Neural cell (in vitro differentiated cells): ENCODE measurements around the gene ZNF678. TPM values are rescaled to one million over a fixed set of nuclear protein-coding genes. Genes with fewer than 3 reads are reported as not detected.

ENCODE experiments used
- H2AFZ ChIP-seq: fragments of 200-600, 300-800 bp; sonication (generic), shearing (Covaris generic); 2 replicates; pipeline ENCODE4 v1.6.0; 2014; ENCODE audit warnings: low read depth, mild to moderate bottlenecking, antibody characterized with exemption, low read length, moderate library complexity
- H3F3A ChIP-seq: fragments of 200-600 bp; shearing (Covaris generic); 2 replicates; pipeline ENCODE4 v1.6.1; 2016; ENCODE audit warnings: mild to moderate bottlenecking, moderate library complexity, mixed read lengths, antibody characterized with exemption, low read length; ENCODE audit not compliant: insufficient read depth, poor library complexity, severe bottlenecking
- H3K27ac ChIP-seq: fragments of 200-600, 300-800 bp; sonication (generic), shearing (Covaris generic); 2 replicates; pipeline ENCODE4 v1.5.1; 2014; ENCODE audit warnings: mild to moderate bottlenecking, low read length, moderate library complexity
- H3K27me3 ChIP-seq: fragments of 300-800, 200-600 bp; sonication (generic), shearing (Covaris generic); 2 replicates; pipeline ENCODE4 v1.6.0; 2014; ENCODE audit warnings: mild to moderate bottlenecking, low read depth, low read length, moderate library complexity; ENCODE audit not compliant: insufficient read depth
- H3K36me3 ChIP-seq: fragments of 300-800, 200-600 bp; sonication (generic), shearing (Covaris generic); 2 replicates; pipeline ENCODE4 v1.5.1; 2014; ENCODE audit warnings: mild to moderate bottlenecking, antibody characterized with exemption, low read length, moderate library complexity; ENCODE audit not compliant: insufficient read depth
- H3K4me2 ChIP-seq: fragments of 300-800, 200-600 bp; sonication (generic), shearing (Covaris generic); 2 replicates; pipeline ENCODE4 v1.6.0; 2014; ENCODE audit warnings: mild to moderate bottlenecking, low read length
- H3K4me3 ChIP-seq: fragments of 300-800, 200-600 bp; sonication (generic), shearing (Covaris generic); 2 replicates; pipeline ENCODE4 v1.5.1; 2014; ENCODE audit warnings: mild to moderate bottlenecking, low read length, moderate library complexity
- H3K79me2 ChIP-seq: fragments of 200-600 bp; shearing (Covaris generic); replicated peaks from 2 replicates; pipeline ENCODE4 v1.6.0; 2014; ENCODE audit warnings: mild to moderate bottlenecking, low read length, moderate library complexity; ENCODE audit not compliant: insufficient read depth
- H3K9ac ChIP-seq: fragments of 300-800, 200-600 bp; sonication (generic), shearing (Covaris generic); 2 replicates; pipeline ENCODE4 v1.6.1; 2016; ENCODE audit warnings: mild to moderate bottlenecking, low read length, mixed read lengths
- H3K9me2 ChIP-seq: fragments of 200-600 bp; shearing (Covaris generic); 2 replicates; pipeline ENCODE4 v1.6.1; 2016; ENCODE audit warnings: mild to moderate bottlenecking, low read length, mixed read lengths; ENCODE audit not compliant: insufficient read depth
- H3K9me3 ChIP-seq: fragments of 200-600, 300-800 bp; sonication (generic), shearing (Covaris generic); 2 replicates; pipeline ENCODE4 v1.6.1; 2016; ENCODE audit warnings: mild to moderate bottlenecking, mixed run types, low read length, moderate library complexity, mixed read lengths
- H4K20me1 ChIP-seq: fragments of 200-600 bp; shearing (Covaris generic); 2 replicates; pipeline ENCODE4 v1.6.1; 2016; ENCODE audit warnings: mild to moderate bottlenecking, mixed run types; ENCODE audit not compliant: insufficient read depth
- CTCF ChIP-seq: fragments of 450-650 bp; IDR thresholded peaks from 2 replicates; pipeline ENCODE4 v1.5.1; 2014; ENCODE audit warnings: antibody characterized with exemption, mild to moderate bottlenecking, moderate library complexity; ENCODE audit not compliant: poor library complexity, severe bottlenecking
- EP300 ChIP-seq: fragments of 450-650 bp; conservative IDR thresholded peaks from 2 replicates; pipeline ENCODE4 v1.6.1; 2014; ENCODE audit warnings: antibody characterized with exemption, mild to moderate bottlenecking, moderate library complexity; ENCODE audit not compliant: poor library complexity, severe bottlenecking
- EZH2 ChIP-seq: fragments of 200-600, 300-800 bp; shearing (Covaris generic), sonication (generic); IDR thresholded peaks from 2 replicates; pipeline ENCODE4 v1.6.1; 2014; ENCODE audit warnings: antibody characterized with exemption, low read length, borderline replicate concordance, mild to moderate bottlenecking; ENCODE audit not compliant: insufficient read depth, poor library complexity, severe bottlenecking
- MXI1 ChIP-seq: fragments of 450-650 bp; conservative IDR thresholded peaks from 2 replicates; pipeline ENCODE4 v1.6.1; 2014; ENCODE audit warnings: antibody characterized with exemption, mild to moderate bottlenecking; ENCODE audit not compliant: poor library complexity, severe bottlenecking
- POLR2AphosphoS5 ChIP-seq: IDR thresholded peaks from 2 replicates; pipeline ENCODE4 v1.6.1; 2012
- RAD21 ChIP-seq: fragments of 450-650 bp; conservative IDR thresholded peaks from 2 replicates; pipeline ENCODE4 v1.6.1; 2014; ENCODE audit warnings: antibody characterized with exemption, mild to moderate bottlenecking, moderate library complexity
- REST ChIP-seq: IDR thresholded peaks from 2 replicates; pipeline ENCODE4 v1.6.1; 2012; ENCODE audit warnings: borderline replicate concordance
- SMC3 ChIP-seq: fragments of 450-650 bp; conservative IDR thresholded peaks from 2 replicates; pipeline ENCODE4 v1.6.1; 2014; ENCODE audit warnings: antibody characterized with exemption, mild to moderate bottlenecking, moderate library complexity; ENCODE audit not compliant: poor library complexity
- TAF1 ChIP-seq: IDR thresholded peaks from 2 replicates; pipeline ENCODE4 v1.6.1; 2012; ENCODE audit warnings: low read depth
- polyA plus RNA-seq: library from polyadenylated mRNA; depleted of rRNA; stranded (reverse); fragments of >200 nt; gene quantifications from 2 replicates; pipeline ENCODE4 v1.2.3, GENCODE V29; 2014

The ZNF678 gene
- polyA plus RNA-seq, 1 donor from 2014 or later, result 25.9 TPM

- no peaks in the 10 kb centered on the region for H3K79me2 ChIP-seq
- no peak overlapping the region for H3K27ac ChIP-seq
- no peaks in the 10 kb centered on the region for H3K9me2 ChIP-seq
- no peak overlapping the region for H3K4me3 ChIP-seq
- no peak for TF ChIP-seq POLR2AphosphoS5
- TF ChIP-seq TAF1, result no peak
- no peak for TF ChIP-seq MXI1
- no peak for TF ChIP-seq REST
- TF ChIP-seq EZH2, result no peak
- no peak for TF ChIP-seq SMC3
- no peak for TF ChIP-seq EP300
- no peak for TF ChIP-seq CTCF
- TF ChIP-seq RAD21, result no peak
- H3F3A ChIP-seq, result no peaks in the 10 kb centered on the region
- no peaks in the 10 kb centered on the region for H3K27me3 ChIP-seq
- no peaks in the 10 kb centered on the region for H3K36me3 ChIP-seq
- H3K4me2 ChIP-seq, result no peak overlapping the region
- no peak overlapping the region for H3K9ac ChIP-seq
- peaks cover 13% of the 10 kb centered on the region for H3K9me3 ChIP-seq
- H2AFZ ChIP-seq, result no peak overlapping the region
- no peaks in the 10 kb centered on the region for H4K20me1 ChIP-seq
Observed at GRCh38 chr1:227532019-227532619, 31.2 kb upstream of the ZNF678 start.

- no peak overlapping the region for H3K4me2 ChIP-seq
- H3K79me2 ChIP-seq, result no peaks in the 10 kb centered on the region
- peaks cover 4% of the 10 kb centered on the region for H3K27me3 ChIP-seq
- TF ChIP-seq RAD21, result no peak
- no peak for TF ChIP-seq EZH2
- no peak for TF ChIP-seq TAF1
- TF ChIP-seq EP300, result no peak
- no peak for TF ChIP-seq REST
- no peak for TF ChIP-seq MXI1
- no peak for TF ChIP-seq POLR2AphosphoS5
- TF ChIP-seq SMC3, result no peak
- TF ChIP-seq CTCF, result no peak
- H4K20me1 ChIP-seq, result no peaks in the 10 kb centered on the region
- H3K36me3 ChIP-seq, result no peaks in the 10 kb centered on the region
- H3K9ac ChIP-seq, result no peak overlapping the region
- no peak overlapping the region for H2AFZ ChIP-seq
- no peaks in the 10 kb centered on the region for H3K9me2 ChIP-seq
- H3F3A ChIP-seq, result no peaks in the 10 kb centered on the region
- no peaks in the 10 kb centered on the region for H3K9me3 ChIP-seq
- no peak overlapping the region for H3K4me3 ChIP-seq
- no peak overlapping the region for H3K27ac ChIP-seq
Observed at GRCh38 chr1:227540170-227541098, 22.9 kb upstream of the ZNF678 start.
